PFSK-1 (cell line): ENCODE data around the gene VAT1.

Experiments
- FOXP2 ChIP-seq: optimal IDR thresholded peaks from 2 replicates; pipeline ENCODE3; 2011; ENCODE audit warnings: borderline replicate concordance, control low read depth, inconsistent platforms; ENCODE audit not compliant: insufficient read depth; ENCODE audit errors: extremely low read length, extremely low read depth
- POLR2AphosphoS5 ChIP-seq: IDR thresholded peaks from 2 replicates; pipeline ENCODE4 v1.6.1; 2012; ENCODE audit warnings: low read depth, mild to moderate bottlenecking, control low read depth, low read length, moderate library complexity
- REST ChIP-seq, 2 experiments: IDR thresholded peaks; 2 replicates each; pipeline versions ENCODE4 v1.6.1 to v1.8.0; 2011 to 2012; ENCODE audit warnings: low read depth in 2 of 2, low read length in 2 of 2, control low read depth in 1 of 2, inconsistent platforms in 1 of 2, mild to moderate bottlenecking in 1 of 2, moderate library complexity in 1 of 2; ENCODE audit not compliant: insufficient read depth in 1 of 2
- SIN3A ChIP-seq: IDR thresholded peaks from 2 replicates; pipeline ENCODE4 v1.6.1; 2012; ENCODE audit warnings: mild to moderate bottlenecking, low read length, moderate library complexity, borderline replicate concordance; ENCODE audit not compliant: insufficient read depth
- TAF1 ChIP-seq: IDR thresholded peaks from 2 replicates; pipeline ENCODE4 v1.6.1; 2012; ENCODE audit warnings: low read length, control low read depth, borderline replicate concordance; ENCODE audit not compliant: insufficient read depth

Gene VAT1

GRCh38 chr17:42991471-42991870 is 30.7 kb downstream of the VAT1 start:
- TF ChIP-seq SIN3A, result no peak
- no peak for TF ChIP-seq REST (IDR thresholded peaks at IDR 0.05; ENCODE audit: insufficient read depth in 1 of 2, low read depth in 2 of 2, low read length in 2 of 2)
- TF ChIP-seq POLR2AphosphoS5, result no peak
- no peak for TF ChIP-seq FOXP2
- no peak for TF ChIP-seq TAF1

- TF ChIP-seq SIN3A (no peak), POLR2AphosphoS5 (no peak), FOXP2 (no peak), TAF1 (no peak), REST (IDR thresholded peaks at IDR 0.05; ENCODE audit: insufficient read depth in 1 of 2, low read depth in 2 of 2, low read length in 2 of 2) (no peak)
Observed at GRCh38 chr17:42989726-42990652, 32.2 kb downstream of the VAT1 start.

GRCh38 chr17:42989141-42989540 is 33.0 kb downstream of the VAT1 start:
- TF ChIP-seq TAF1 (no peak), FOXP2 (no peak), REST (IDR thresholded peaks at IDR 0.05; ENCODE audit: insufficient read depth in 1 of 2, low read depth in 2 of 2, low read length in 2 of 2) (no peak), POLR2AphosphoS5 (no peak), SIN3A (no peak)

GRCh38 chr17:42985225-42985624 is 37.0 kb downstream of the VAT1 start:
- no peak for TF ChIP-seq TAF1
- TF ChIP-seq FOXP2, result no peak
- no peak for TF ChIP-seq POLR2AphosphoS5
- no peak for TF ChIP-seq SIN3A
- no peak for TF ChIP-seq REST (IDR thresholded peaks at IDR 0.05; ENCODE audit: insufficient read depth in 1 of 2, low read depth in 2 of 2, low read length in 2 of 2)
